Tibial artery (tissue), 4 donors: ENCODE measurements around the gene FHOD3.

ENCODE experiments used
- DNase-seq, 2 donors: peaks; one replicate each; pipeline ENCODE4 v3.0.0-alpha.2; 2019
- H3K27ac ChIP-seq, 2 donors: fragments of 200-600 bp; sonication (generic) in 1 of 2; 1 replicate in 1 of 2; 2 replicates in 1 of 2; pipeline ENCODE4 v1.5.1; 2018 to 2019; ENCODE audit warnings: mild to moderate bottlenecking in 1 of 2
- H3K27me3 ChIP-seq, 2 donors: fragments of 200-600 bp; sonication (generic) in 1 of 2; one replicate each; pipeline versions ENCODE4 v1.5.1 to v1.6.0; 2016 to 2019
- H3K36me3 ChIP-seq, 3 donors: fragments of 200-600 bp; sonication (generic) in 2 of 3; one replicate each; pipeline ENCODE4 v1.5.1; 2016 to 2019; ENCODE audit warnings: mild to moderate bottlenecking in 2 of 3
- H3K4me1 ChIP-seq, 4 donors: fragments of 200-600 bp; sonication (generic) in 2 of 4; 1 replicate in 3 of 4; 2 replicates in 1 of 4; pipeline ENCODE4 v1.5.1; 2016 to 2019
- H3K4me3 ChIP-seq, 2 donors: fragments of 200-600 bp; sonication (generic) in 1 of 2; 1 replicate in 1 of 2; 2 replicates in 1 of 2; pipeline ENCODE4 v1.5.1; 2018 to 2019; ENCODE audit warnings: mild to moderate bottlenecking in 2 of 2
- H3K9me3 ChIP-seq, 3 donors: fragments of 200-600 bp; sonication (generic) in 1 of 3; one replicate each; pipeline ENCODE4 v1.5.1; 2016 to 2019
- intact Hi-C: fragments of 100-400 bp; cut with DNase I; formaldehyde crosslinking; loops from one replicate; pipeline ENCODE4 v1.15.0; 2023; ENCODE audit warnings: low total_unique reads
- TF ChIP-seq, protein P1 (sequence below), 2 experiments: fragments of 200-600 bp in 1 of 2; fragments of 450-650 bp in 1 of 2; IDR thresholded peaks; one replicate each; pipeline ENCODE4 v1.5.1; 2017 to 2019; ENCODE audit warnings: antibody characterized with exemption in 2 of 2, mild to moderate bottlenecking in 1 of 2, moderate library complexity in 1 of 2

The FHOD3 gene

GRCh38 chr18:36558234-36558633, 260.7 kb downstream of the FHOD3 start:
- H3K9me3 ChIP-seq: no peaks in the 10 kb centered on the region

GRCh38 chr18:36559149-36559857, 261.8 kb downstream of the FHOD3 start:
- Histone ChIP-seq H3K9me3 (no peaks in the 10 kb centered on the region), H3K27me3 (no peaks in the 10 kb centered on the region), H3K36me3 (no peaks in the 10 kb centered on the region), H3K4me3 (no peak overlapping the region), H3K4me1 (no peaks in the 10 kb centered on the region), H3K27ac (no peak overlapping the region)
- TF ChIP-seq, protein P1, sequence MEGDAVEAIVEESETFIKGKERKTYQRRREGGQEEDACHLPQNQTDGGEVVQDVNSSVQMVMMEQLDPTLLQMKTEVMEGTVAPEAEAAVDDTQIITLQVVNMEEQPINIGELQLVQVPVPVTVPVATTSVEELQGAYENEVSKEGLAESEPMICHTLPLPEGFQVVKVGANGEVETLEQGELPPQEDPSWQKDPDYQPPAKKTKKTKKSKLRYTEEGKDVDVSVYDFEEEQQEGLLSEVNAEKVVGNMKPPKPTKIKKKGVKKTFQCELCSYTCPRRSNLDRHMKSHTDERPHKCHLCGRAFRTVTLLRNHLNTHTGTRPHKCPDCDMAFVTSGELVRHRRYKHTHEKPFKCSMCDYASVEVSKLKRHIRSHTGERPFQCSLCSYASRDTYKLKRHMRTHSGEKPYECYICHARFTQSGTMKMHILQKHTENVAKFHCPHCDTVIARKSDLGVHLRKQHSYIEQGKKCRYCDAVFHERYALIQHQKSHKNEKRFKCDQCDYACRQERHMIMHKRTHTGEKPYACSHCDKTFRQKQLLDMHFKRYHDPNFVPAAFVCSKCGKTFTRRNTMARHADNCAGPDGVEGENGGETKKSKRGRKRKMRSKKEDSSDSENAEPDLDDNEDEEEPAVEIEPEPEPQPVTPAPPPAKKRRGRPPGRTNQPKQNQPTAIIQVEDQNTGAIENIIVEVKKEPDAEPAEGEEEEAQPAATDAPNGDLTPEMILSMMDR (IDR thresholded peaks at IDR 0.05): no peak
- no peak for DNase-seq
- intact Hi-C loops: no loop called here

More at GRCh38 chr18:36558234-36558633, 260.7 kb downstream of the FHOD3 start:
- Histone ChIP-seq H3K4me1 (no peaks in the 10 kb centered on the region), H3K27me3 (no peaks in the 10 kb centered on the region), H3K4me3 (no peak overlapping the region), H3K36me3 (no peaks in the 10 kb centered on the region), H3K27ac (no peak overlapping the region)
- DNase-seq: no peak
- TF ChIP-seq, protein P1 (IDR thresholded peaks at IDR 0.05): no peak
- intact Hi-C loops: no loop called here

GRCh38 chr18:36560187-36560586, 262.7 kb downstream of the FHOD3 start:
- intact Hi-C loops: loop anchor here (10.0 kb wide), 1 partner anchor 65 kb away; no protein-coding TSS in a partner anchor
- Histone ChIP-seq H3K27ac (no peak overlapping the region), H3K9me3 (no peaks in the 10 kb centered on the region), H3K4me1 (no peaks in the 10 kb centered on the region), H3K27me3 (no peaks in the 10 kb centered on the region), H3K36me3 (no peaks in the 10 kb centered on the region), H3K4me3 (no peak overlapping the region)
- DNase-seq: no peak
- TF ChIP-seq, protein P1 (IDR thresholded peaks at IDR 0.05): no peak

GRCh38 chr18:36561046-36561445, 263.5 kb downstream of the FHOD3 start:
- H3K4me3 ChIP-seq: no peak overlapping the region
- H3K4me1 ChIP-seq: no peaks in the 10 kb centered on the region
- intact Hi-C loops: loop anchor here (10.0 kb wide), 1 partner anchor 64 kb away; no protein-coding TSS in a partner anchor
- H3K36me3 ChIP-seq: no peaks in the 10 kb centered on the region
- DNase-seq: no peak
- H3K27ac ChIP-seq: no peak overlapping the region
- H3K27me3 ChIP-seq: no peaks in the 10 kb centered on the region
- H3K9me3 ChIP-seq: no peaks in the 10 kb centered on the region
- TF ChIP-seq, protein P1 (IDR thresholded peaks at IDR 0.05): no peak

DNA sequence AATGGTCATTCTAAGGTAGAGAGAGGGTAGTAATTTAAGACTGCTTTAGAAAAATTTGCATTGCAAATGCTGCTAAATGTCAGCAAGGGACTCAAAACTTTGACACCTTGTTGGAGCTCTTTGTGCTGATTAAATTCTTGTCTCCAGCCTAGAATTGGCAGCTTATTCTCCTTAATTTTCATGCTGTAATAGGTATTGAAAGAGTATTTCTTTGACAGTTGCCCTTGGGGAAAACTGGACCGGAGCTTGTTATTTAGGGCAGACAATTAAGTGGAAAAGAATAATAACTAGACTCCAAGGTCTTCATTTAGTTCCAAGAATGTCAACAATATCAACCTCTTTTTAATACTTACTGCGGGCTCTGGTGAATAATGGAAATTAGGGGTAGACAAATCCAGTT, 267.3 kb downstream of the FHOD3 start:
- no peak overlapping the region for H3K27ac ChIP-seq
- H3K4me3 ChIP-seq: no peak overlapping the region
- TF ChIP-seq, protein P1 (IDR thresholded peaks at IDR 0.05): no peak
- intact Hi-C loops: loop anchor here (10.0 kb wide), 1 partner anchor 60 kb away; no protein-coding TSS in a partner anchor
- no peaks in the 10 kb centered on the region for H3K4me1 ChIP-seq
- no peaks in the 10 kb centered on the region for H3K9me3 ChIP-seq
- H3K36me3 ChIP-seq: no peaks in the 10 kb centered on the region
- DNase-seq: no peak
- H3K27me3 ChIP-seq: no peaks in the 10 kb centered on the region
